Medulla oblongata (tissue), 1 donor: ENCODE results near the gene ARR3.
A peak's percentile ranks its signal among the peaks of the same experiment; 100 is the strongest.
"Not testable (repeated sequence)": the region's sequence is repeated elsewhere in the genome, so short reads cannot be mapped to it uniquely, and the experiment has no call there.

ENCODE experiments used
- DNase-seq: peaks from one replicate; pipeline ENCODE4 v3.0.0-alpha.2; 2015; ENCODE audit errors: extremely low spot score

The ARR3 gene

DNA sequence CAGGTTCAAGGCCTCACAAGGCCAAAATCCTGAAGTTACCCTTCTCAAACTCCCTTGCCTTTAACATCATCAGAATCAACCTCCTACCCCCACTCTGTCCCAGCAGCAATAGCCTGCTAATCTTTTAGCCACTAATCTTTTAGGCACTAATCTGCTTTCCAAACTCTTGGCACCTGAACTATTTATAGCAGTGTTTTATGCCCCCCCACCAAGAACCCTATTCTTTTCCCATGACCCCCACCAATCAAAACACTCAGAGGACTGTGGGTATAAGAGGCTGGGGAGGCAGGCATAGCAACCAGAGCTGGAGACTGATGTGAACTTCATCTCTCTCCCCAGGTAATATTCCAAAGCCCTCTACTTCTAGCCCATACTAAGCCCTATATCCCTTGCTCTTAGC lies at the start of gene ARR3:
ARR3 (plus strand) TSS at position 301 of the 400 bp plus-strand sequence. CDS start 1,052 bp downstream, outside the sequence.
- no peak for DNase-seq

DNA sequence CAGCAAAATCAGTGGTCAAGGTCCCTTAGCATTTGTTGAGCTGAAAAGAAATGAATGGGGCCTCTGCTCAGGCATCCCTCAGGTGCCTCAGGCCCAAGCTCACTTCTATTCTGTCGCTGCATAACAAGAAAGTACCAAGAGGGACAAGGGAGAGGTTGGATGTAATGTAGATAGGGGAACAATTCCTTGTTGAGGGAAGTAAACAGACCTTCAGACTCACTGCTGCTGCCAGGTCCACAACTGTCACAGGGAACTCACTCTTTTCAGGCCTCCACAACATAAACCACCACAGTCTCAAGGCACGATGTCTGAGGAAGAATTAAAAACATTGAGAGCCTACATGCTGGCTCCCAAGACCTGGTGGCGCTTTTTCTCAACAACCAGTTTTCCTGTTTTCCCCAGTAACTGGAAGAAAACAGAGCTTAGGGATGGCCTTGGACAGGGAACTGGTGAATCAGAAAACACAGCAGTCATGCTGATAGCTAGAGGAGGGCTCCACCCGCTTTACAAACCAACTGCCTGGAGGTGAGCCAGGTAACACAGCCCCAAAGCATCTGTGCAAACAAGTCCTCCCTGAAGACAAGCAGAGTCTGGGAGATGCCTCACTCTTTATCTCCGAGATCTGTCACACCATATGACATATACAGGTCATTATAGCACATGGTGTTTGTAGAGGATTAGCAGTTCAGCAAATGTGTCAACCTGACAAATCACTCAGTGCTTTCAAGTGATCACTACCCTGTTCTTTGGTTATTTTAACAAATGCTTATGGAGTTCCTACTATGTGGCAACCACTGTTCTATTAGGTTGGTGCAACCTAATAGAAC lies 48.0 kb upstream of the ARR3 start:
- no peak for DNase-seq

DNA sequence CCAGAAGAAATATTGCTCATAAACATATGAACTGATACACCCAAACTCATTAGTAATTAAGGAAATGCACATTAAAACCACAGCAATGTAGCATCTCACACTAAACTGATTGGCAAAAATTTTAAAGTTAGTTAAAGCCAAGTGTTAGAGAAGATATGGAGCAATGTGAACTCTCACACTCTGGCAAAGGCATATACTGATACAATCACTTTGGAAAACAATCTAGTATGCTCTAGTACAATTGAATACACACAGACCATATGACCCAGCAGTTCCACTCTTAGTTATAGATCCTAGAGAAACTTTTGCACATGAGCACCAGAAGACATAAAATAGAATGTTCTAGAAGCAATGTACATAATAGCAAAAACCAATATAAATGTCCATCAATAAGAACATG lies 42.1 kb upstream of the ARR3 start:
- DNase-seq: no peak

DNA sequence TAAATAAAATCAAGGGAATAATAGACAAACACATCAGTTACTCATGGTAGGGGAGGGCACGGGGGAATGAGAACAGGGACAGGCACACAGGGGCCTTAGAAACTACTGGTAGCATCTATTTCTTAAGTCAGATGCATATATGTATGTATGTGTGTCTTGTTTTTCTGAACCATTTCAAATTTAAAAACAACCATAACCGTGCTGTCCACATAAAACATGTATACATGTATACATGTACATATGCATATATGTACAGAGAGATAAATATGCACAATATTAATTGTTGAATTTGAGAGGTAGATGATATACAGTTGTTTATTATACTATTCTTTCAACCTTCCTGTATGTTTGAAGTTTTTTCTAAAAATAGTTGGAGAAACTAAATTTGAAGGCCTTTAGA lies 41.4 kb upstream of the ARR3 start:
- DNase-seq: no peak

DNA sequence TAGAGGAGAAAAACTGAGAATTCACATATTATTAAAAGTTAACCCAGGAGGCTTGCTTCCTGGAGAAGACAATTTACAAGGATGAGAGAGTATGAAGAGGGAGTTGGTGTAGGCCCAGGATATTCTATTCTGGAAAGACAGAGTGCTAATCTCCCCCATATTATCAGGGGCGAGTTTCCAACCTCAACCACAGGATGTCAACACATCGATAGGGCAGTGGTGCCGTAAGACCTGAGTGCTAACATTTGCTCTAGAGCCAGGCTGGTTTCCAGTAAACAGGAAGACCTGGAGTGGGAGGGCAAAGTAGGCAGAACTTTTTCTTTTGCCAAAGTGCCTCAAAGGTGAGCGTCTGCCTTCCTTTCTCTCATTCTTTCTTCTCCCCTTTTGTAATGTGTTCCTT lies 36.5 kb upstream of the ARR3 start:
- DNase-seq: no peak

DNA sequence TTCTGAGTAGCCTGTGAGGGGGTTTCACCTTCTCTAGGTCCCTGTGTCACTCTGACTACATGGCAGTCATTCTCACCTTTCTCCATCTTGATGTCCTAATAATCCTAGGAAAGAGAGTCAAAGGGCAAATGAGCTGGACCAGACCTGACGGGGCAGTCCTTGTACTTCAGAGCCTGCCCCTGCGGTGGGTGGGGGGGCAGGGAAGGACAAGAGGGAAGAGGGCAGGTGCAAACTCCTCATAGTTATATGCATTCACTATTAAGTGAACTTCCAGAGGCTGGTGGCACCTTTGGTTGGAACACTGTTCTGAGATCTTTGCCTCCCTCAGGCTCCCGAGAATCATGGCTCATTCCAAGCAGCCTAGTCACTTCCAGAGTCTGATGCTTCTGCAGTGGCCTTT lies 33.8 kb upstream of the ARR3 start, which contains the start of gene AWAT1:
AWAT1 (plus strand) TSS at position 301 of the 400 bp plus-strand sequence; CDS start at position 342, 41 bp downstream.
- DNase-seq: no peak

DNA sequence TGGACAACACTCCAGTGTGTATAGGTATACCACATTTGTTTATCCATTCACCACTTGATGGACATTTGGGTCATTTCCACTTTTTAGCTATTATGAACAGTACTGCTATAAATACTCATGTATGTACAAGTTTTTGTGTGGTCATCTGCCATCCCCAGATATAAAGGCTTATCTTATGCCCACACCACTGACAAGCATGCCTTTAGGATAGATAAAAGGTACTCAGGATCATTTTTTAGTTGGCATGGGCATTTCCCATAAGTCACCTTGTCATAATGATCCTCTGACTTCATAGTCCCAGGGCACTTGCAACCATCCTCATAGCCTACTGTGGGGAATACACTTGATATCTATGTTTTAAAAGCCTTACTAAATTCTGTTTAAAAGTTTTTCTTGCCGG lies 27.4 kb upstream of the ARR3 start:
- DNase-seq: no peak

DNA sequence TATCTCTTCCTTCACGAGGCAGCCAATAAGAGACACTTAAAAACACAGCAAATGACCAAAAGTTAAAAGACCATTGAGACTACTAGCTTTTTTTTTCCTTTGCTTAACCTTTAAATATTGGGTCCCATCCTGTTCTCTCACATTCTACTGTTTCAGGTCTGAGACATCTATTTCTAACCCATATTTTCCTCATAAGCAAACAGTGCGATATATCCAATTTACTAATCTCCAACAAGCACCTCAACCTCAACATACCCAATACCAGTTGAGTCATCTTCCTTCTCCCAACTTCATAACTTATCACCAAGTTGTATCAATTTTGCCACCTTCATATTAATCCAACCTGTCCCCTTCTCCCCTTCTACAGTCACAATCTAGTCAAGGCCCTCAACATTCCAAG lies 26.6 kb upstream of the ARR3 start:
- no peak for DNase-seq

DNA sequence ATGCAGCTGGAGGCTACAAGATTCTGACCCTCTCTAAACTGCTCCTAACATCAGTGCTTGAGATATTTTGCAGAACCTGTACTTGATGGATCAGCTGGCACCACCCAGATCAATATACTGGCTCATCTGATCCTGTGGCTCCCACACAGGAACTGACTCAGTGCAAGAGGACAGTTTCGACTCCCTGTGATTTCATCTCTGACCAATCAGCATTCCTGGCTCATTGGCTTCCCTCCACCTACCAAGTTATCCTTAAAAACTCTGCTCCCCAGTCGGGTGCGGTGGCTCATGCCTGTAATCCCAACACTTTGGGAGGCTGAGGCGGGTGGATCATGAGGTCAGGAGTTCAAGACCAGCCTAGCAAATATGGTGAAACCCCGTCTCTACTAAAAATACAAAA lies 24.5 kb upstream of the ARR3 start:
- not testable (repeated sequence) for DNase-seq

DNA sequence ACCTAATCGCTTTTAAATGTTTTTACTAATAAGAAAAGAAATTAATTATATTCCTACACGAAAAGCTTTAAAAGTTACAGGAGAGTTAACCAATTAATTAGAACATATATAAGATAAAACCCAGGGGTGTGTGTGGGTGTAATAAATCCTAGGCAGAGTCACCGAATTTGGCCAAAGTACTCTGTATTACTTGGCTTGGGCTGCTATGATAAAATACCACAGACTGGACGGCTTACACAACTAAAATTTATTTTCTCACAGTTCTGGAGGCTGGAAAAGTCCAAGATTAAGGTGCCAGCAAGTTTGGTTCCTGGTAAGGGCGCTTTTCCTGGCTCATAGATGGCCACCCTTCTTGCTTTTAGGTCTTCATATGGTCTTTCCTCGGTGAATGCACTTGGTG lies 23.3 kb upstream of the ARR3 start:
- no peak for DNase-seq

DNA sequence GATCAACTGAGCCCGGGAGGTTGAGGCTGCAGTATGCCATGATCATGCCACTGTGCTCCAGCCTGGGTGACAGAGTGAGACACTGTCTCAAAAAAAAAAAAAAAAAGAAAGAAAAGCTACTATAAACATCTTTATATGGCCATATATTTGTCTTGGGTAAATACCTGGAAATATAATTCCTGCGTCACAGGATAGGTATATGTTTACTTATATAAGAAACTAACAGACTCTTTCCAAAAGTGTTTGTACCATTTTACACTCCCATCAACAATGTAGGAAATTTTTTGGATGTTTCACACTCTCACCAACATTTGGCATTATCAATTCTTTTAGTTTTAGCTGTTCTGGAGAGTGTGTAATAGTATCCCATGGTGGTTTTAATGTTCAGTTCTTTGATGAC lies 20.9 kb upstream of the ARR3 start:
- no peak for DNase-seq

DNA sequence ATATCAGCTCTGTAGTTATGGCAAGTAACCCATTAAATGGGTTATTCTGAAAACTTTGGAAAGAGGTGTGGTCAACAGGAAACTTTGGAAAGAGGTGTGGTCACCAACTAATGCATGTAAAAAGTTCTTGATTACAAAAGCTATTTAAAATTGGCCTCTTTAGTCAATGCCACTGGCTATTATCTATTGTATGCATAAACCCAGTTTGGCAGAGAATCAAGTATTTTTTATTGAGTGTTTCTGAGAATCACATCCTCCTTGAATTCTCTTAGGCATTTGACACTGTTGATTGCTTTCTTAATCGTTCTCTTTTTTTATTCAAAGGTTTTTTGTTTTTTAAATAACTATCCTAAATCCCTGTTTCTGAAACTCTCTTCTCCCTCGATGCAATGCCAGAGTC lies 15.6 kb upstream of the ARR3 start:
- no peak for DNase-seq

DNA sequence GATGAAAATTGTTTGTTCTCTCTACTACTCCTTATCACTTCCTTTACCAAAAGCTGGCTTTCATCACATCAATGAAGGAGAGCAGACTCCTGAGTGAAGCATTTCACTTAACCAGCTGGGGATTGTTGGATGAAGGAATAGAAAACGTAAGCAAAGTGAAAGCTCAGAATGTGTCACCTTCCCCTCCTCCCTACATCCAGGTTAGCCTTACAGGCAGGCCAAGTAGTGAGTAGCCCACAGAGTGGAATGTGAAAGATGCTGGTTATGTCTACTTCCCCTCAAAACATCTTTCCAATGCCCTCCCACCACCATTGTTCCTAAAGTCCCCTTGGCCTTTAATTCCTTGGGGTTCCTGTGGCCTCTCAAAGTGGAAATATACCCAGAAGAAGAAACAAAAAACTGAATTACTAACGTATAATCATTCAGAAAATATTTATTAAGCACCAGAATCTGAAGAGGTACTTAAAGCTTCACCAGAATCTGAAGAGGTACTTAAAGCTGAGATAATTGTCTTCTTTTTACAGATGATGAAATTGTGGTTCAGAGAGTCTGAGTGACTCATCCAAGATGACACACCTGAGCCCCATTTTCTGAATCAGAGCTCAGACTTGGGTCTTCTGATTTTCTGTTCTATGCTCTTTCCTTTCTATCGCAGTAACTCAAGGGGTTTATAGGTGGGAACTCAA lies 14.6 kb upstream of the ARR3 start:
- DNase-seq: no peak

DNA sequence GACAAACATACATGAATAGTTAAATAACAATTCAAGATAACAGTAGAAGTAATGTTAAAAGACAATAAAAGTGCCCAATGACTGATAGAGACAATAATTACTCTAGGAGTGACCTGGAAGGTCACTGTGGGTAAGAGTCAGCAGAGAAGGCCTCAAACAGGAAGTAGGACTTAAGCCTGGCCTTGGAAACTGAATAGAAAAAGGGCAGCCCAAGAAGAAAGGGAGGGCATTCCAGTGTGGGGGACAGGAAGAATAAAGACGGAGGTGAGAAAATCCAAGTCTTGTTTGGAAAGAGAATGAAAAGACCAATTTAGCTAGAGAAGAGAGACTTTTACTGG lies 14.1 kb upstream of the ARR3 start:
- no peak for DNase-seq

DNA sequence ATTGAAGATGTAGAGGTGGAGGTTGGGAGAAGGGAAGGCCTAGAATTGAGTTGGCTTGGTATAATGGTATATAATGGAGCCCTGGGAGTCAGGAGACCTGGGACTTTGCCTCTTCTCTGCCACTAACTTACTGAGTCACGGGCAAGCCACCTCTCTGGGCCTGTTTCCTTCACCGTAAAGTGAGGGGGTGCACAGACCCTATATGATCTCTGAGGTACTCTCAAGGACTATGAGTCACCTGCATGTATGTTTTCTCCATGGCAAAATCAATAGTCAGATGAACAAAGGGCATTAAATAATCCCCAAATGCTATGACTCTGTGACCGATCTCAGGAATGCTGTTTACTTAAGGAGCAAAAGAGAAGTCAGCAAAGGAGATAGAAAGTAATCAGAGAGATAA lies 13.2 kb upstream of the ARR3 start:
- no peak for DNase-seq

DNA sequence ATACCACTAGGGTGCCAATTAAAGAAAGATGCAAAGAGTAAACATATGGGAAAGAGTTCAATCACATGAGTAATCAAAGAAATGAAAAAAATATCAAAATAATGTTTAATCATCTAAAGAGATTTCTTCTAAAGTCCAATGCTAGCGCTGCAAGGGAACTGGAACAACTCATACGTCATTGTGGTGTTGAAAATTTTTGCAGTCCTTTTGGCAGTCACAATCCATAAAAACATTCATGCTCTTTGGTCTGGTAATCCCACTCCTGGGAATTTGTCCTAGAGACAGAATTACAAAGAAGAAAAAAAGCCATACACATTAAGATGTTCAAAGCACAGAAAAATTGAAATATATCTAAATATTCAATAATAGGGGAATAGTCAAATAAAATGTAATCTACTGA lies 12.7 kb upstream of the ARR3 start:
- no peak for DNase-seq

DNA sequence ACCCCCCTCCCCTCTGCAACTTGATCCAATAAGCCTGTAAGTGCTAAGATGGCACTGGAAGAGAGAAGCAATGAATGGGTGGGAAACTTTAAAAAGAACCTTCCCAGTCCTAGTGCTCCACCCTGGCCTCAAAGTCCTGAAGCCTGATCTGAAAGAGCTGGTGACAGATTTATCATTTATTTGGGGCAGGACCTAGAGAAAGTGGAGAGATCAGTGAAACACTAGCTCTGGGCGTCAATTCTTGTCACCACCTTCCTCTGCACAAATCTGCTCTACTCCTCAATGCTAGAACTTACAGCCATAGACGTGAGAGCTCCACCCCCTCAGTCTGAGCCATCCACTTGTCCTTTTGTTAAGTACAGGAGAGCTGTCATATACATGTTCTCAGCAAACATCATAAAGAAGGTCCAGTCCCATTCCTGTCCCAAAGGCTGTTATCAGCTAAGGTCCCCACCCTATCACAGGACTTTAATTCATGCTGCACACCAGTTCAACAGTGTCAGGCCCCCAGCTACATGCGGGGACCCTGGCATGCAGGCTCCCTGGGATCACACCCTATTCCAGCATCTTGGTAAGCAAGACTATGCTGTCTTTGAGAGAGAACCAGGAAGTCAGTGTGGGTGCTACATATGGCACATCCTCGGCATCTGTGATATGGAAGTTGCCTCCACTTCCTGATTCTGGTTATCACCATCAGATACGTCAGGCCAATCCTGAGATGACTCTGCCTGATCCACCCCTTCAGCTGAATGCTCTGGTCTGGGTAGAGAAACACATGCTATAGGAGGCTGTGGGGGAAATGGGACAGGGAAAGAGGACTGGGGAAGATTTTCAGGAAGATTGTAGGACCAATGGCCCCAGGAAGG lies 10.5 kb upstream of the ARR3 start:
- DNase-seq: no peak

DNA sequence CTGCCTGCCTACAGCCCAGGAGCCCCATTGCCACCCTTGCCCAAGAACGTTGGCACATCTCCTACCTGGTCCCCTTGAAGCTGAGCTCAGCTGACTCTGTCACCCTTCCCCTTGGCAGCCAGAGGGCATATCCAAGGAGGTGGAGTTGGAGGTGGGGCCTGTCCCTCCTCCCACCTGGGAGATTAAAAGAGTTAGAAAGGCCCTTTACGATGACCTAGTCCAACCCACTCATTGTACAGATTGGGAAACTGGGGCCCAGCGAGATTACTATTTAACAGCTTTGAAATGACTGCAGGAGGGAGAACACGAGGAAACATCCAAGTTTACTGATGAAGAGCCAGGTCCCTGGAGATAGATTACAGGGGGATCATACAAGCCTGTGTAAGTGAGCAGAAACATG lies 8.0 kb upstream of the ARR3 start, which contains the start of gene P2RY4:
P2RY4 (minus strand) TSS at position 101 of the 400 bp plus-strand sequence. CDS start 580 bp downstream, outside the sequence.
- DNase-seq: no peak

DNA sequence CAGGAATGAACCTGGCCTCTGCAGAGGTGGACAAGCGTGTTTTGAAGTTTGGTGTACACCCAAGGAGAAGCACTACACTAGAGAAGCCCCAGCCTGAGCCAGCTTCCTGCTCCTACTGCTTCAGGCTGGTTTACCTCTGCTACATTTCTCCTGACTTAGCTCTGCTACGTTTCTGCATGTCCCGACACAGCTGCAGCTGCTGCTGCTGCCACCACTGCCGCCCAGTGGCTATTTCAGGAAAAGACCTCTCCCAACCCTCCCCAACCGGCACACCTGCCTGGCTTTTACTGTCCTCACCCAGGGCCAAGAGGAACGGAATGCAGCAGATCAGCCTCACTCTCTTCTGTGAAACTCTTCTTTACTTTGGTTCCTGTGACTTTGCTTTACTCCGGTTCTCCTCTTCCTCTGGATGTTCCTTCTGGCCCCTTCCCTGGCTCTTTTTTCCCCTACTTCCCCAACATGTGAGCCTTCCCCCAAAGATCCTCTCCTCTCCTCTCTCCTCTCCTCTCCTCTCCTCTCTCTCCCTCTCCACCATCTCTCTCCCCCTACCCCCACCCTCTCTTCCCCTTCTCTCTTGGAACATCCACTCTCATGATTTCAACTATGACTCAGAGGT lies 5.1 kb upstream of the ARR3 start:
- DNase-seq: peak; percentile 2

DNA sequence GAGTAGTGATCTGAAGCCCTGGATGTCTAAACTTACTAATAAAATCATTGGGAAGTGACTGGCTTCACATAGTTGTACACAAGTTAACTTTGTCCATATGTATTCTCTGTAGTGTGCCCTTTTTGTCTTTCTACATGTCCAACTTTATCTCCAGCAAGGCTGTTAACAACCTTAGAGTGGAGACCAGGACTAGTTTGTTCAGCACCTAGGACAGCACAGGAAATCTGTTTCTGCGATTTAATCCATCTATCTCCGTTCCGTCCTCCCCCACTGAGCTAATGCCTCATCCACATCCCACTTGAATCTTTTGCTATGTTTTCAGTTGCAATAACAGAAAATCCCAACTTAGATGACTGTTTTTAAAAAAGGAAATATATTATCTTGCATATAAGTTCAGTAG lies 3.4 kb upstream of the ARR3 start:
- DNase-seq: no peak

DNA sequence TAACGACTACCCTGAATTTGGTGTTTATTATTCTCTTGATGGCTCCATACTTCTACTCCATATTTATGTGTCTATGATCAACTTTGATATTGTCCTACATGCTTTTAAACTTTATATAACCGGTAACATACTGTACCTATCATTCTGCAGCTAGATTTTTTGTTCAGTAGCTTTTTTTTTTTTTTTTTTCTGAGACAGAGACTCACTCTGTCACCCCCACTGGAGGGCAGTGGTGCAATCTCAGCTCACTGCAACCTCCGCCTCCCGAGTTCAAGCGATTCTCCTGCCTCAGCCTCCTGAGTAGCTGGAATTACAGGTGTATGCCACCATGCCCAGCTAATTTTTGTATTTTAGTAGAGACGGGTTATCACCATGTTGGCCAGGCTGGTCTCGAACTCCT lies 5.9 kb downstream of the ARR3 start:
- DNase-seq: not testable (repeated sequence)

DNA sequence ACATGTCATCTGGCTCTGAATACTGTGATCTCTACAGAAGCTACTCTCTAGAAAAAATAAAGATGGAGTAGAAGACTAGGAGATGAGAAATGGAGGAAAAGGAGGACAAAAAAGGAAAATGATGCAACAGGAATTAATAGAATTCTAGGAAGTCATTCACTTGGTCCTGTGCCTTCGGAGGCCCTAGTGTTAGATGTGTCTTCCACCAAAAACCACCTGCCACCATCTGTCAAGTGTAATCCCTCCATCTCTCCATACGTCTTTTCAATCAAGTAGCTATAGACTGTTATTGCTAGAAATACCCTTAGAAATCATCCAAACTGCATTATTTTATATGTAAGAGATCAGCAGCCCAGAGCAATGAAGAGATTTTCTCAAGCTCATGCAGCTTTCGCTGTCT lies 10.9 kb downstream of the ARR3 start:
- DNase-seq: no peak
